ENCODE results near the gene FADS3.
A peak's percentile ranks its signal among the peaks of the same experiment; 100 is the strongest.

The FADS3 gene

GRCh38 chr11:61832754-61833153 lies 58.6 kb downstream of the FADS3 start:
- Histone ChIP-seq H3K27me3 (ENCODE audit: insufficient read depth, low read length) (no peaks in the 10 kb centered on the region), H3K79me2 (ENCODE audit: control insufficient read depth, insufficient read depth, low read length, unreplicated experiment) (peaks cover 33% of the 10 kb centered on the region), H3K4me1 (ENCODE audit: control insufficient read depth, insufficient read depth, low read length, unreplicated experiment) (peaks cover 41% of the 10 kb centered on the region), H3K36me3 (ENCODE audit: insufficient read depth, low read length) (no peaks in the 10 kb centered on the region), H3K4me3 (ENCODE audit: low read depth, low read length) (no peak overlapping the region), H3K27ac (ENCODE audit: low read depth, low read length) (no peak overlapping the region), H2AFZ (ENCODE audit: low read length, unreplicated experiment) (no peak overlapping the region)

GRCh38 chr11:61832207-61832606 lies 59.1 kb downstream of the FADS3 start:
- H3K4me3 ChIP-seq (ENCODE audit: low read depth, low read length): no peak overlapping the region
- H2AFZ ChIP-seq (ENCODE audit: low read length, unreplicated experiment): no peak overlapping the region
- H3K4me1 ChIP-seq (ENCODE audit: control insufficient read depth, insufficient read depth, low read length, unreplicated experiment): peaks cover 41% of the 10 kb centered on the region
- H3K36me3 ChIP-seq (ENCODE audit: insufficient read depth, low read length): no peaks in the 10 kb centered on the region
- H3K27ac ChIP-seq (ENCODE audit: low read depth, low read length): no peak overlapping the region
- H3K79me2 ChIP-seq (ENCODE audit: control insufficient read depth, insufficient read depth, low read length, unreplicated experiment): peaks cover 33% of the 10 kb centered on the region
- no peaks in the 10 kb centered on the region for H3K27me3 ChIP-seq (ENCODE audit: insufficient read depth, low read length)

GRCh38 chr11:61830237-61831105 lies 60.9 kb downstream of the FADS3 start:
- H3K36me3 ChIP-seq (ENCODE audit: insufficient read depth, low read length): no peaks in the 10 kb centered on the region
- no peaks in the 10 kb centered on the region for H3K27me3 ChIP-seq (ENCODE audit: insufficient read depth, low read length)
- peaks cover 36% of the 10 kb centered on the region for H3K4me1 ChIP-seq (ENCODE audit: control insufficient read depth, insufficient read depth, low read length, unreplicated experiment)
- H2AFZ ChIP-seq (ENCODE audit: low read length, unreplicated experiment): no peak overlapping the region
- H3K4me3 ChIP-seq (ENCODE audit: low read depth, low read length): peak overlapping the region; percentile 88
- peaks cover 33% of the 10 kb centered on the region for H3K79me2 ChIP-seq (ENCODE audit: control insufficient read depth, insufficient read depth, low read length, unreplicated experiment)
- H3K27ac ChIP-seq (ENCODE audit: low read depth, low read length): no peak overlapping the region

- no peak overlapping the region for H2AFZ ChIP-seq (ENCODE audit: low read length, unreplicated experiment)
- H3K4me3 ChIP-seq (ENCODE audit: low read depth, low read length): peak overlapping the region; percentile 88
- H3K36me3 ChIP-seq (ENCODE audit: insufficient read depth, low read length): no peaks in the 10 kb centered on the region
- peaks cover 33% of the 10 kb centered on the region for H3K79me2 ChIP-seq (ENCODE audit: control insufficient read depth, insufficient read depth, low read length, unreplicated experiment)
- H3K4me1 ChIP-seq (ENCODE audit: control insufficient read depth, insufficient read depth, low read length, unreplicated experiment): peaks cover 30% of the 10 kb centered on the region
- H3K27ac ChIP-seq (ENCODE audit: low read depth, low read length): no peak overlapping the region
- H3K27me3 ChIP-seq (ENCODE audit: insufficient read depth, low read length): no peaks in the 10 kb centered on the region
These were observed 61.5 kb downstream of the FADS3 start for GRCh38 chr11:61829806-61830205.

- H2AFZ ChIP-seq (ENCODE audit: low read length, unreplicated experiment): peak overlapping the region; percentile 29
- H3K27ac ChIP-seq (ENCODE audit: low read depth, low read length): no peak overlapping the region
- H3K4me1 ChIP-seq (ENCODE audit: control insufficient read depth, insufficient read depth, low read length, unreplicated experiment): peaks cover 21% of the 10 kb centered on the region
- H3K4me3 ChIP-seq (ENCODE audit: low read depth, low read length): peak overlapping the region; percentile 88
- no peaks in the 10 kb centered on the region for H3K36me3 ChIP-seq (ENCODE audit: insufficient read depth, low read length)
- no peaks in the 10 kb centered on the region for H3K27me3 ChIP-seq (ENCODE audit: insufficient read depth, low read length)
- H3K79me2 ChIP-seq (ENCODE audit: control insufficient read depth, insufficient read depth, low read length, unreplicated experiment): peaks cover 33% of the 10 kb centered on the region
These were observed 62.5 kb downstream of the FADS3 start for GRCh38 chr11:61828629-61829407.

GRCh38 chr11:61828379-61828628 lies 63.0 kb downstream of the FADS3 start:
- Histone ChIP-seq H3K4me3 (ENCODE audit: low read depth, low read length) (peak overlapping the region; percentile 88), H3K36me3 (ENCODE audit: insufficient read depth, low read length) (no peaks in the 10 kb centered on the region), H3K27me3 (ENCODE audit: insufficient read depth, low read length) (no peaks in the 10 kb centered on the region), H3K27ac (ENCODE audit: low read depth, low read length) (no peak overlapping the region), H2AFZ (ENCODE audit: low read length, unreplicated experiment) (no peak overlapping the region), H3K4me1 (ENCODE audit: control insufficient read depth, insufficient read depth, low read length, unreplicated experiment) (peaks cover 17% of the 10 kb centered on the region), H3K79me2 (ENCODE audit: control insufficient read depth, insufficient read depth, low read length, unreplicated experiment) (peaks cover 33% of the 10 kb centered on the region)

GRCh38 chr11:61827571-61828378 lies 63.6 kb downstream of the FADS3 start, which contains the start of gene FADS2:
TSS of gene FADS2 (plus strand) at chr11:61828300. CDS start at chr11:61828391, 91 bp downstream.
- Histone ChIP-seq H3K4me1 (ENCODE audit: control insufficient read depth, insufficient read depth, low read length, unreplicated experiment) (peaks cover 17% of the 10 kb centered on the region), H2AFZ (ENCODE audit: low read length, unreplicated experiment) (peak within 1 kb of the TSS; percentile 29), H3K36me3 (ENCODE audit: insufficient read depth, low read length) (no peaks in the 10 kb centered on the region), H3K27me3 (ENCODE audit: insufficient read depth, low read length) (no peaks in the 10 kb centered on the region), H3K79me2 (ENCODE audit: control insufficient read depth, insufficient read depth, low read length, unreplicated experiment) (peaks cover 33% of the 10 kb centered on the region), H3K27ac (ENCODE audit: low read depth, low read length) (peak within 1 kb of the TSS; percentile 13; the same call in 1 of the 2 replicates), H3K4me3 (ENCODE audit: low read depth, low read length) (peak within 1 kb of the TSS; percentile 88)

- H3K79me2 ChIP-seq (ENCODE audit: control insufficient read depth, insufficient read depth, low read length, unreplicated experiment): peaks cover 31% of the 10 kb centered on the region
- peaks cover 17% of the 10 kb centered on the region for H3K4me1 ChIP-seq (ENCODE audit: control insufficient read depth, insufficient read depth, low read length, unreplicated experiment)
- H2AFZ ChIP-seq (ENCODE audit: low read length, unreplicated experiment): no peak overlapping the region
- H3K27ac ChIP-seq (ENCODE audit: low read depth, low read length): 0 out of 2 replicates have a peak overlapping the region, but pooled peaks have one; percentile 13
- peak overlapping the region; percentile 88 for H3K4me3 ChIP-seq (ENCODE audit: low read depth, low read length)
- H3K27me3 ChIP-seq (ENCODE audit: insufficient read depth, low read length): no peaks in the 10 kb centered on the region
- H3K36me3 ChIP-seq (ENCODE audit: insufficient read depth, low read length): no peaks in the 10 kb centered on the region
These were observed 64.3 kb downstream of the FADS3 start for GRCh38 chr11:61826930-61827570.

Data from ACC112 (cell line).